ENCODE data around the gene GUK1. TPM values are rescaled to one million over a fixed set of nuclear protein-coding genes. Genes with fewer than 3 reads are reported as not detected.

Gene GUK1
- total RNA-seq, 1 donor from 2014 or later, result 87.7 TPM

GRCh38 chr1:228139406-228139930, 611 bp upstream of the GUK1 start:
- peaks cover 46% of the 10 kb centered on the region for H3K27me3 ChIP-seq
- H3K4me3 Mint-ChIP-seq, result peak overlapping the region; percentile 98
- peak overlapping the region; percentile 84 for H3K4me3 ChIP-seq
- H3K27ac Mint-ChIP-seq, result peak overlapping the region; percentile 93
- no peak for TF ChIP-seq CTCF (IDR thresholded peaks at IDR 0.05)
- H3K9me3 ChIP-seq (ENCODE audit: low read depth), result no peaks in the 10 kb centered on the region
- peaks cover 6% of the 10 kb centered on the region for H3K4me1 ChIP-seq
- peaks cover 7% of the 10 kb centered on the region for H3F3A ChIP-seq (ENCODE audit: low read depth)
- peaks cover 24% of the 10 kb centered on the region for H3K27me3 Mint-ChIP-seq (ENCODE audit: insufficient read depth, low read depth)
- DNase-seq (ENCODE audit: low spot score), result no peak
- no peak overlapping the region for H3K27ac ChIP-seq
- peak overlapping the region; percentile 88 for H3K4me2 ChIP-seq
- peaks cover 11% of the 10 kb centered on the region for H4K20me1 ChIP-seq (ENCODE audit: low read depth)
- peak overlapping the region; percentile 85 for H2AFZ ChIP-seq (replicated peaks)
- peaks cover 39% of the 10 kb centered on the region for H3K79me2 ChIP-seq (ENCODE audit: low read depth)
- H3K4me1 Mint-ChIP-seq, result peaks cover 19% of the 10 kb centered on the region
- H3K36me3 Mint-ChIP-seq, result no peaks in the 10 kb centered on the region
- H3K9me3 Mint-ChIP-seq, result no peaks in the 10 kb centered on the region
- H3K36me3 ChIP-seq, result no peaks in the 10 kb centered on the region
- no peak overlapping the region for H3K9ac ChIP-seq

DNA sequence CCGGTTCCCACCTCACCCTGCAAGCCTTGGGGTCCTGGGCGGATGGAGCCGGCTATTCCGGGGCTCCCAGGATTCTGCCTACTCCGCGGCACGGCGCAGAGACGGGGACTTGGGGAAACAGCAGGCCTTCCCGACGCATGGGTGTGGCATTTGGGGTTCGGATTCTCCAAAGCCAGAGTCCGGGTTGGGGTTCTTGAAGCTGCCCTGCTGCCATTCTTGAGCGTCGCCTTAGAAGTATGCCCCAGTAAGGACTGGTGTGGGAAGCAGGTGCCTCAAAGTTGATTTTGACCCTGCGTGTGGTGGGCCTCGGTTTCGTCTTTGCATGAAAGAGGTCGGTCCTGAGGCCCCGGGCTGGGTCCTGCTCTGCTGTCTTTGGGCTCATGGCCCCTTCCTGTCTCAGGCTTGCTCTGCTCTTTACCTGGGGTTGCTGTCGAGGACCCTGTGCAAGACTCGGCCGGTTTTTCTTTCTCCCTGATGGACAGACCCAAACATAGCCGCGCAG, 696 bp downstream of the GUK1 start:
- Histone ChIP-seq H3K27ac (peak overlapping the region; percentile 97), H3K9ac (peak overlapping the region; percentile 99), H3K36me3 (no peaks in the 10 kb centered on the region), H3K4me1 (peaks cover 6% of the 10 kb centered on the region), H3K9me3 (ENCODE audit: low read depth) (no peaks in the 10 kb centered on the region), H3F3A (ENCODE audit: low read depth) (peaks cover 7% of the 10 kb centered on the region), H4K20me1 (ENCODE audit: low read depth) (peaks cover 14% of the 10 kb centered on the region), H2AFZ (replicated peaks) (no peak overlapping the region), H3K79me2 (ENCODE audit: low read depth) (peaks cover 45% of the 10 kb centered on the region), H3K4me2 (peak overlapping the region; percentile 97), H3K4me3 (peak overlapping the region; percentile 84), H3K27me3 (peaks cover 33% of the 10 kb centered on the region)
- Mint-ChIP-seq H3K27ac (peak overlapping the region; percentile 87), H3K9me3 (no peaks in the 10 kb centered on the region), H3K4me1 (peaks cover 19% of the 10 kb centered on the region), H3K27me3 (ENCODE audit: insufficient read depth, low read depth) (peaks cover 15% of the 10 kb centered on the region), H3K36me3 (no peaks in the 10 kb centered on the region), H3K4me3 (peak overlapping the region; percentile 98)
- TF ChIP-seq EZH2phosphoT487 (IDR thresholded peaks at IDR 0.05) (no peak), CTCF (IDR thresholded peaks at IDR 0.05) (no peak)
- no peak for DNase-seq (ENCODE audit: low spot score)

- Histone ChIP-seq H3K36me3 (no peaks in the 10 kb centered on the region), H3F3A (ENCODE audit: low read depth) (peaks cover 7% of the 10 kb centered on the region), H3K4me1 (peaks cover 6% of the 10 kb centered on the region), H3K27me3 (peaks cover 27% of the 10 kb centered on the region), H4K20me1 (ENCODE audit: low read depth) (peaks cover 14% of the 10 kb centered on the region), H2AFZ (replicated peaks) (no peak overlapping the region), H3K27ac (no peak overlapping the region), H3K9me3 (ENCODE audit: low read depth) (no peaks in the 10 kb centered on the region), H3K4me2 (peak overlapping the region; percentile 97), H3K9ac (peak overlapping the region; percentile 99), H3K4me3 (peak overlapping the region; percentile 84), H3K79me2 (ENCODE audit: low read depth) (peaks cover 45% of the 10 kb centered on the region)
- no peak for DNase-seq (ENCODE audit: low spot score)
- TF ChIP-seq CTCF (IDR thresholded peaks at IDR 0.05) (no peak), EZH2 (IDR thresholded peaks at IDR 0.05) (no peak), EZH2phosphoT487 (IDR thresholded peaks at IDR 0.05) (no peak)
- Mint-ChIP-seq H3K36me3 (no peaks in the 10 kb centered on the region), H3K4me3 (peak overlapping the region; percentile 98), H3K4me1 (peaks cover 19% of the 10 kb centered on the region), H3K27ac (peak overlapping the region; percentile 87), H3K9me3 (no peaks in the 10 kb centered on the region), H3K27me3 (ENCODE audit: insufficient read depth, low read depth) (peaks cover 10% of the 10 kb centered on the region)
These were observed 1.4 kb downstream of the GUK1 start for GRCh38 chr1:228141226-228142044.
